Spinal cord (tissue), 10 donors: ENCODE measurements around the gene DOCK8. TPM values are rescaled to one million over a fixed set of nuclear protein-coding genes. Genes with fewer than 3 reads are reported as not detected.

ENCODE experiments used
- DNase-seq, 6 donors: peaks; one replicate each; pipeline versions ENCODE4 v3.0.0 to v3.0.0-alpha.2; 2013 to 2015; ENCODE audit warnings: low spot score in 6 of 6, low read depth in 4 of 6
- H3K27ac ChIP-seq: one replicate; pipeline ENCODE4 v1.5.1; 2013; ENCODE audit warnings: low read depth, low read length, control low read depth
- H3K27me3 ChIP-seq: one replicate; pipeline ENCODE4 v1.6.1; 2013; ENCODE audit warnings: low read length; ENCODE audit not compliant: control insufficient read depth, insufficient read depth
- H3K36me3 ChIP-seq: one replicate; pipeline ENCODE4 v1.6.1; 2013; ENCODE audit warnings: low read length; ENCODE audit not compliant: control insufficient read depth, insufficient read depth
- H3K4me1 ChIP-seq: one replicate; pipeline ENCODE4 v1.6.1; 2013; ENCODE audit warnings: low read length; ENCODE audit not compliant: control insufficient read depth, insufficient read depth
- H3K4me3 ChIP-seq: one replicate; pipeline ENCODE4 v1.5.1; 2013; ENCODE audit warnings: low read depth, low read length, control low read depth
- H3K9me3 ChIP-seq: one replicate; pipeline ENCODE4 v1.6.1; 2013; ENCODE audit warnings: low read length; ENCODE audit not compliant: control insufficient read depth, insufficient read depth
- WGBS: methylation state at CpG from one replicate; pipeline ENCODE4 v1.1.5; 2013; ENCODE audit warnings: missing lambda C conversion rate; ENCODE audit not compliant: insufficient coverage; 5-methylcytosine and 5-hydroxymethylcytosine counted together
- polyA plus RNA-seq, 2 donors: library from polyadenylated mRNA; unstranded; fragments of 120-200 nt; gene quantifications; one replicate each; pipeline ENCODE4 v1.2.1, GENCODE V29; 2013; ENCODE audit not compliant: insufficient read length in 2 of 2
- total RNA-seq, 2 donors: library from RNA; depleted of rRNA in 1 of 2; stranded (reverse); fragments of 120-200 nt in 1 of 2; fragments of >200 nt in 1 of 2; gene quantifications; one replicate each; pipeline versions ENCODE4 v1.2.3 to v1.2.4, GENCODE V29; 2013 to 2014
- donor health status: healthy.

Gene DOCK8
- total and polyA plus RNA-seq, 4 donors: 7.2 to 14.2 (median 11.4) TPM

- WGBS: 93% methylated on average over 2 of the region's 5 CpGs
- H3K27ac ChIP-seq: no peak overlapping the region
- H3K9me3 ChIP-seq: no peaks in the 10 kb centered on the region
- H3K4me3 ChIP-seq: no peak overlapping the region
- H3K27me3 ChIP-seq: peaks cover 5% of the 10 kb centered on the region
- no peak for DNase-seq
- no peaks in the 10 kb centered on the region for H3K36me3 ChIP-seq
- peaks cover 2% of the 10 kb centered on the region for H3K4me1 ChIP-seq
Measured at GRCh38 chr9:351916-352315, 137.3 kb downstream of the DOCK8 start.

- peak in 1 of 6 donors; percentile 8 for DNase-seq
- peaks cover 5% of the 10 kb centered on the region for H3K27me3 ChIP-seq
- H3K4me1 ChIP-seq: no peaks in the 10 kb centered on the region
- H3K4me3 ChIP-seq: no peak overlapping the region
- H3K27ac ChIP-seq: no peak overlapping the region
- no peaks in the 10 kb centered on the region for H3K9me3 ChIP-seq
- H3K36me3 ChIP-seq: no peaks in the 10 kb centered on the region
- no CpG with 5 or more reads among the region's 1 CpG for WGBS
Measured at GRCh38 chr9:353077-353476, 138.4 kb downstream of the DOCK8 start.

DNA sequence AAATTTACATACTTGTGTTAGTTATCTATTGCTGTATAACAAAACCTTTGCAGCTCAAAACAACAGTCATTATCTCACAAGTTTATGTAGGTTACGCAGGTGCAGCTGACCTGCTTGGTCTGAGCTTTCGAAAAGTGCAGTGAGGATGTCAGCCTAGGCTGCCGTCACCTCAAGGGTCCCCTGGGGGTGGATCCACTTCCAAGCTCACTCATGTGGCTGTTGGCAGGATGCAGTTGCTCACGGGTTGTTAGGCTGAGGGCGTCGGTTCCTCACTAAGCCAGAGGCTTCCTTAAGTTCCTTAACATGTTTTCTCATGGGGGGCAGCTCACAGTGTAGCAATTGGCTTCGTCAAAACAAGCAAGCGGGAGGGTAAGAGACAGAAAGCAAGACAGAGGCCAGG lies 139.8 kb downstream of the DOCK8 start:
- DNase-seq: no peak
- H3K27ac ChIP-seq: no peak overlapping the region
- no peaks in the 10 kb centered on the region for H3K9me3 ChIP-seq
- no peaks in the 10 kb centered on the region for H3K4me1 ChIP-seq
- H3K4me3 ChIP-seq: no peak overlapping the region
- no peaks in the 10 kb centered on the region for H3K36me3 ChIP-seq
- H3K27me3 ChIP-seq: peaks cover 5% of the 10 kb centered on the region
- WGBS: 72% methylated on average over 8 of the region's 8 CpGs

GRCh38 chr9:357560-357959 lies 142.9 kb downstream of the DOCK8 start:
- Histone ChIP-seq H3K4me3 (no peak overlapping the region), H3K4me1 (no peaks in the 10 kb centered on the region), H3K27ac (no peak overlapping the region), H3K9me3 (no peaks in the 10 kb centered on the region), H3K27me3 (no peaks in the 10 kb centered on the region), H3K36me3 (no peaks in the 10 kb centered on the region)
- no peak for DNase-seq
- WGBS: 84% methylated on average over 3 of the region's 4 CpGs

DNA sequence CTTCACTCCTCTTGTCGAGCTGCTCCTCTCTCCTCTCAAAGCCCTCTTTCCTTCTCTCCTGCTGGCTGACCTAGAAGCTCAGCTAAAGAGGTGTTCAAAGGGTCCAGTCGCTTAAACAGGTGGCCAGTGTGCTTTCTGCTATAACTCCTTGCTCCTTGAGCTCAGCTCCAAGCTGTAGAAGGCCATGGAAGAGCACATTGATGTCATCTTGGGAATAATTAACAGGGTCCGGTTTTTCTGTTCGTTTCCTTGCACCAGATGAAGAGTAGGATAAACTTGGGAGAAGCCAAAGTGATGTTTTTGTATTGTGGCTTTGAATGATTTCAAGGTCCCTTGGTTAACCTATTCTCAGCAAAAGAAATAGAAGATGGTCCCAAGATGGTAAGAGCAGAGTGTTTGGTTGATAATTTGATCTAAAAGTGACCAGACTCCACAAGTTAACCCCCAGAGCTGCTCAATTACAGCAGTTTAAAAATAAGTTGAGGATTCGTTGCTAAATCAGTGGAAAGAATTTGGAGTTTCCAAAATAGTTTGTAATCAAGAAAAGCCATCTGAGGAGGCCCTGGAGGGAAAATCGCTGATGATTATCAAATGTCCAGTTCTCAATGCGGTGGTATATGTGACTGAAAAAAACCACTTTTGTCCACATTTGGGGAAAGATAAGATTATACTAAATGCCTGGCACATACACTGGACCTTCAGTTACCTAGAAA lies 148.1 kb downstream of the DOCK8 start:
- H3K27ac ChIP-seq: no peak overlapping the region
- H3K36me3 ChIP-seq: no peaks in the 10 kb centered on the region
- DNase-seq: no peak
- WGBS: 83% methylated on average over 6 of the region's 7 CpGs
- H3K9me3 ChIP-seq: no peaks in the 10 kb centered on the region
- no peaks in the 10 kb centered on the region for H3K4me1 ChIP-seq
- no peak overlapping the region for H3K4me3 ChIP-seq
- H3K27me3 ChIP-seq: no peaks in the 10 kb centered on the region

- H3K27ac ChIP-seq: no peak overlapping the region
- H3K27me3 ChIP-seq: no peaks in the 10 kb centered on the region
Measured at GRCh38 chr9:363274-363612, 148.6 kb downstream of the DOCK8 start.

GRCh38 chr9:365436-365835 lies 150.8 kb downstream of the DOCK8 start:
- Histone ChIP-seq H3K4me1 (no peaks in the 10 kb centered on the region), H3K27me3 (no peaks in the 10 kb centered on the region), H3K27ac (no peak overlapping the region), H3K36me3 (no peaks in the 10 kb centered on the region), H3K9me3 (no peaks in the 10 kb centered on the region), H3K4me3 (no peak overlapping the region)
- 83% methylated on average over 1 of the region's 2 CpGs for WGBS
- DNase-seq: no peak

More at GRCh38 chr9:363274-363612, 148.6 kb downstream of the DOCK8 start:
- Histone ChIP-seq H3K36me3 (no peaks in the 10 kb centered on the region), H3K4me3 (no peak overlapping the region), H3K9me3 (no peaks in the 10 kb centered on the region), H3K4me1 (no peaks in the 10 kb centered on the region)
- WGBS: 85% methylated on average over 3 of the region's 5 CpGs
- DNase-seq: no peak

- no peaks in the 10 kb centered on the region for H3K9me3 ChIP-seq
- no peak for DNase-seq
- no peak overlapping the region for H3K27ac ChIP-seq
- WGBS: 45% methylated on average over 2 of the region's 3 CpGs
- no peak overlapping the region for H3K4me3 ChIP-seq
- H3K4me1 ChIP-seq: no peaks in the 10 kb centered on the region
- no peaks in the 10 kb centered on the region for H3K27me3 ChIP-seq
- no peaks in the 10 kb centered on the region for H3K36me3 ChIP-seq
Measured at GRCh38 chr9:366620-367019, 152.0 kb downstream of the DOCK8 start.

DNA sequence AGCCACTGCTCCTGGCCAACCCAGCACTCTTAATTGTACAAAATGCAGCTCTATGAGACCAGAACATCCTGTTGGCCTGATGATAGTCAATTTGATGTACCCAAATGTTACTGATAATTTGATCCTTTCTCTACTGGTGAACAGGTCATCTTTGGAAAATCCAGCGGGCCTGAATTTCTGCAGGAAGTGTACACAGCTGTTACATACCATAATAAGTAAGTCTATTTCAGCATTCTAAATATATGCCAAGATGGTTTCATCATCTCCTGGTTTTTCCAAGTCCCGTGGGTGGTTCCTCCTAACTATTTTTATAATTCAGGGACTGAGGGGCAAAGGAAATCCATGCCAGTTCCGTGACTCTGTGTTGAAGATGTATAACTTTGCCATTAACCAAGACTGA lies 155.4 kb downstream of the DOCK8 start:
- no peaks in the 10 kb centered on the region for H3K36me3 ChIP-seq
- no peak overlapping the region for H3K27ac ChIP-seq
- no CpG with 5 or more reads among the region's 3 CpGs for WGBS
- no peak for DNase-seq
- no peaks in the 10 kb centered on the region for H3K4me1 ChIP-seq
- no peaks in the 10 kb centered on the region for H3K9me3 ChIP-seq
- no peaks in the 10 kb centered on the region for H3K27me3 ChIP-seq
- H3K4me3 ChIP-seq: no peak overlapping the region

DNA sequence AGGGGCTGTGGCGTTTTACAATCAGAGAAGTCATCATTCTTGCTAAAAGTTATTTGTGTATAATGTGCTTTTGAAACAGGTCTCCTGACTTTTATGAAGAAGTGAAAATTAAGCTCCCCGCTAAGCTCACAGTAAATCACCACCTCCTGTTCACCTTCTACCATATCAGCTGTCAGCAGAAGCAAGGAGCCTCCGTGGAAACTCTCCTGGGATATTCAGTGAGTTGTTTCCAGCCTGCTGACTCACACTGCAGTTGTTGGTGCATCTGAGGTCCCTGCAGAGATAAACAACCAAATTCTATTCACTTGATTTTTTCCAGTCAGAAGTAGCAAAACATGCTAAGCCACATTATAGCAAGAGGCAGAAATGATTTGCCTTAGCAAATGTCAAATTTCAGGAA lies 156.7 kb downstream of the DOCK8 start:
- no peaks in the 10 kb centered on the region for H3K36me3 ChIP-seq
- no peaks in the 10 kb centered on the region for H3K4me1 ChIP-seq
- DNase-seq: peak in 1 of 6 donors; percentile 39
- no peak overlapping the region for H3K4me3 ChIP-seq
- H3K9me3 ChIP-seq: no peaks in the 10 kb centered on the region
- H3K27ac ChIP-seq: no peak overlapping the region
- no peaks in the 10 kb centered on the region for H3K27me3 ChIP-seq
- WGBS: 9% methylated on average over 1 of the region's 3 CpGs
